Breast epithelium (tissue), 3 donors: ENCODE measurements around the gene GJA4.

Source experiments
- CTCF ChIP-seq, 3 donors: fragments of 450-650 bp; IDR thresholded peaks; one replicate each; pipeline ENCODE4 v1.5.1; 2016 to 2017; ENCODE audit warnings: antibody characterized with exemption in 3 of 3, mild to moderate bottlenecking in 3 of 3, moderate library complexity in 3 of 3
- POLR2A ChIP-seq: fragments of 450-650 bp; IDR thresholded peaks from one replicate; pipeline ENCODE4 v1.6.1; 2016; ENCODE audit warnings: antibody characterized with exemption, mild to moderate bottlenecking, moderate library complexity

- TF ChIP-seq POLR2A (no peak), CTCF (IDR thresholded peaks at IDR 0.05) (no peak)
These were observed 15.1 kb upstream of the GJA4 start for GRCh38 chr1:34777519-34778321.
